Stimulated activated CD4-positive, alpha-beta T cell treated with anti-CD3 and anti-CD28 coated beads, Interleukin-4, amount 100 ng/mL, for 1 hour (primary cell): ENCODE results near the gene SLC38A10.

Source experiments
- DNase-seq: peaks from one replicate; pipeline ENCODE4 v3.0.0-alpha.2; 2020

SLC38A10 gene

GRCh38 chr17:81200201-81200600, 94.9 kb downstream of the SLC38A10 start:
- DNase-seq: no peak

GRCh38 chr17:81199482-81199830, 95.7 kb downstream of the SLC38A10 start:
- DNase-seq: no peak

- no peak for DNase-seq
These were observed 96.2 kb downstream of the SLC38A10 start for GRCh38 chr17:81198826-81199481.

- DNase-seq: no peak
These were observed 97.1 kb downstream of the SLC38A10 start for GRCh38 chr17:81197831-81198490.

- DNase-seq: no peak
These were observed 97.7 kb downstream of the SLC38A10 start for GRCh38 chr17:81197409-81197795.

GRCh38 chr17:81196505-81197408, 98.3 kb downstream of the SLC38A10 start:
- DNase-seq: no peak

GRCh38 chr17:81195941-81196495, 99.1 kb downstream of the SLC38A10 start:
- DNase-seq: no peak
